Measurements from ENCODE around the gene ATP5PF.
"Not testable (repeated sequence)": the region's sequence is repeated elsewhere in the genome, so short reads cannot be mapped to it uniquely, and the experiment has no call there.

Gene ATP5PF

GRCh38 chr21:25710550-25710949 lies 24.2 kb downstream of the ATP5PF start:
- Histone ChIP-seq H3K27ac (ENCODE audit: low read depth, low read length) (no peak overlapping the region), H3K4me1 (ENCODE audit: control insufficient read depth, insufficient read depth, low read length) (no peaks in the 10 kb centered on the region), H3K9ac (ENCODE audit: low read length) (no peak overlapping the region), H3K4me3 (ENCODE audit: low read length) (no peak overlapping the region), H3K36me3 (ENCODE audit: control insufficient read depth, insufficient read depth, low read length) (no peaks in the 10 kb centered on the region), H3K27me3 (ENCODE audit: control insufficient read depth, insufficient read depth, low read length) (no peaks in the 10 kb centered on the region)

DNA sequence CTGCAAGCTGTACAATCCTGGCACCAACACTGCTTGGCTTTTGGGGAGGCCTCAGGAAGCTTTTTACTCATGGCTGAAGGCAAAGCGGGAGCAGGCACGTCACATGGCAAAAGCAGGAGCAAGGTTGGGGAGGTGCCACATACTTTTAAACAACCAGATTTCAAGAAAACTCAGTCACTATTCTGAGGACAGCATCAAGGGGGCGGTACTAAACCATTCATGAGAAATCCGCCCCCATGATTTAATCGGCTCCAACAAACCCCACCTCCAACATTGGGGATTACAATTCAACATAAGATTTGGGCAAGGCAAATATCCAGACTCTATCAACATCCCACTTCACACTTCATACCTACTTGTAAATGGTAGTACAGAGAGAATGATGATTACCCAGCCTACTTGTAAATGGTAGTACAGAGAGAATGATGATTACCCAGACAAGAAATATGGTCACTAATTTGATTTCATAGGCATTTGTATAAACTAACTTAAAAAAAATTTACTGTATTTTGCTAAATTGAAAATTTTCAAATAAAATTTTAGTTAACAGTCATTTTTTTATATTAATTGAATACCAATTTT lies 24.9 kb downstream of the ATP5PF start:
- Histone ChIP-seq H3K27ac (ENCODE audit: low read depth, low read length) (no peak overlapping the region), H3K4me3 (ENCODE audit: low read length) (no peak overlapping the region), H3K27me3 (ENCODE audit: control insufficient read depth, insufficient read depth, low read length) (no peaks in the 10 kb centered on the region), H3K9ac (ENCODE audit: low read length) (no peak overlapping the region), H3K36me3 (ENCODE audit: control insufficient read depth, insufficient read depth, low read length) (no peaks in the 10 kb centered on the region), H3K4me1 (ENCODE audit: control insufficient read depth, insufficient read depth, low read length) (no peaks in the 10 kb centered on the region)

DNA sequence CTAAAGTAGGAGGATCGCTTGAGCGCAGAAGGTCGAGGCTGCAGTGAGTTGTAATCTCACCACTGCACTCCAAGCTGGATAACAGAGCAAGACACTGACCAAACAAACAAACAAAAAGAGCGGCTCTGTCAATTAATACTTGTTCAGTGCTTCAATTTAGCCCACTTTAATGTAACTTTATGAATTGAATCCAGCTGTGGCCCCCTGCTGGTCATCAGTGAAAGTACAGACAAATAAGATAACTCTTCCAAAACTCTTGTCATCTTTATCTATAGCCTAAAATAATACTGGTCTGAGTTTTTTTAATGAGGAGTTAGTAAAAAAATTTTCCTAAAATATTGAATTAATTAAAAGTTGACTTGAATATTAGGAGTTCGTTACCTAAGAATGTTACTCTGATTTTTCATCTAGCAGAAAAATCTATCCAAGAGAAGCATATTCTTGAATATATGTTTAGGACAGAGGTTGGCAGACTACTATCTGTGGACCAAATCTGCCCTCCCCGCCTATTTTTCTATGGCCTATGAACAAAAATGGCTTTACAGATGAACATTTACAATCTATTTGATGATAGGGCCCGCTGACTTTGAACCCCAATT lies 26.1 kb downstream of the ATP5PF start:
- H3K4me1 ChIP-seq (ENCODE audit: control insufficient read depth, insufficient read depth, low read length), result no peaks in the 10 kb centered on the region
- no peak overlapping the region for H3K4me3 ChIP-seq (ENCODE audit: low read length)
- H3K9ac ChIP-seq (ENCODE audit: low read length), result no peak overlapping the region
- no peaks in the 10 kb centered on the region for H3K36me3 ChIP-seq (ENCODE audit: control insufficient read depth, insufficient read depth, low read length)
- no peak overlapping the region for H3K27ac ChIP-seq (ENCODE audit: low read depth, low read length)
- H3K27me3 ChIP-seq (ENCODE audit: control insufficient read depth, insufficient read depth, low read length), result no peaks in the 10 kb centered on the region

DNA sequence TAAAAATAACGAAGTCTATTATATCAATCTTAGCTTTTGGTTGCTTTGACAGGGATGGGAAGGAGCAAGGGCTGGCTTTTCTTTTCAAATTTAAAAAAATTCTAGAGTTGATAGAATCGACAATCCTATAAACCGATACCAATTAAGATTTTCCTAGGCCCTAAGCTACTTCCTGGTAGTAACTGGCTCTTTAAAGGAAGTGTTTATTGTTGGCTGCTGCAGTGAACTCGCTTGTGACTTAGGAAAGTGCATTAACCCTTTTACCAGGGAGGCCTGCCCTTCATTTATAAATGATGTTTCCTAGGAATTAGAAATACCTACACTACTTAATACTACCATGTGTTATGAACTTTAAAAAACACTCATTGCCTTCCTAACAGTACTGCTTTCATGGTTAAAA lies 33.2 kb downstream of the ATP5PF start:
- no peaks in the 10 kb centered on the region for H3K27me3 ChIP-seq (ENCODE audit: control insufficient read depth, insufficient read depth, low read length)
- H3K36me3 ChIP-seq (ENCODE audit: control insufficient read depth, insufficient read depth, low read length), result no peaks in the 10 kb centered on the region
- no peak overlapping the region for H3K9ac ChIP-seq (ENCODE audit: low read length)
- no peak overlapping the region for H3K27ac ChIP-seq (ENCODE audit: low read depth, low read length)
- no peak overlapping the region for H3K4me3 ChIP-seq (ENCODE audit: low read length)
- H3K4me1 ChIP-seq (ENCODE audit: control insufficient read depth, insufficient read depth, low read length), result no peaks in the 10 kb centered on the region

GRCh38 chr21:25700741-25701140 lies 34.0 kb downstream of the ATP5PF start:
- Histone ChIP-seq H3K4me1 (ENCODE audit: control insufficient read depth, insufficient read depth, low read length) (no peaks in the 10 kb centered on the region), H3K4me3 (ENCODE audit: low read length) (no peak overlapping the region), H3K27me3 (ENCODE audit: control insufficient read depth, insufficient read depth, low read length) (no peaks in the 10 kb centered on the region), H3K36me3 (ENCODE audit: control insufficient read depth, insufficient read depth, low read length) (no peaks in the 10 kb centered on the region), H3K27ac (ENCODE audit: low read depth, low read length) (no peak overlapping the region), H3K9ac (ENCODE audit: low read length) (no peak overlapping the region)

GRCh38 chr21:25695461-25695860 lies 39.2 kb downstream of the ATP5PF start:
- H3K27me3 ChIP-seq (ENCODE audit: control insufficient read depth, insufficient read depth, low read length); H3K9ac ChIP-seq (ENCODE audit: low read length); H3K36me3 ChIP-seq (ENCODE audit: control insufficient read depth, insufficient read depth, low read length); H3K4me3 ChIP-seq (ENCODE audit: low read length); H3K27ac ChIP-seq (ENCODE audit: low read depth, low read length); H3K4me1 ChIP-seq (ENCODE audit: control insufficient read depth, insufficient read depth, low read length): not testable (repeated sequence)

DNA sequence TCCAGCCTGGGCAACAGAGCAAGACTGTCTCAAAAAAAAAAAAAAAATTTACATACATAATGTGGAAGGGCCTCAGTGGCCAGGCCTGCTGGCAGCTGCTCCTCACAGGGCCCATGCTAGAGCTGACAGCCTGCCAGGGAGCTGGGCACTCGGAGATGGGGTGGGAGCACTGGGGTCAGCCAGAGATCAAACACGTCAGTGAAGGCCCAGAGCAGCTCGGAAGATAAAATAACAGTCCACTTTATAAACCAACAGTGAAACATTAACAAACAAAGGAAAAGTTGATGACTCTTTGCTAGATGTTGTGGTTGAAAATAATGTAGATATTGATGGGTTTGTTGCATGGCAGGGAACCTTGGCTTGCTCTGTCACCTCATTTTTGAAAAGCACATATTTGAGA lies 42.7 kb downstream of the ATP5PF start:
- Histone ChIP-seq H3K27me3 (ENCODE audit: control insufficient read depth, insufficient read depth, low read length) (no peaks in the 10 kb centered on the region), H3K36me3 (ENCODE audit: control insufficient read depth, insufficient read depth, low read length) (no peaks in the 10 kb centered on the region), H3K9ac (ENCODE audit: low read length) (no peak overlapping the region)

DNA sequence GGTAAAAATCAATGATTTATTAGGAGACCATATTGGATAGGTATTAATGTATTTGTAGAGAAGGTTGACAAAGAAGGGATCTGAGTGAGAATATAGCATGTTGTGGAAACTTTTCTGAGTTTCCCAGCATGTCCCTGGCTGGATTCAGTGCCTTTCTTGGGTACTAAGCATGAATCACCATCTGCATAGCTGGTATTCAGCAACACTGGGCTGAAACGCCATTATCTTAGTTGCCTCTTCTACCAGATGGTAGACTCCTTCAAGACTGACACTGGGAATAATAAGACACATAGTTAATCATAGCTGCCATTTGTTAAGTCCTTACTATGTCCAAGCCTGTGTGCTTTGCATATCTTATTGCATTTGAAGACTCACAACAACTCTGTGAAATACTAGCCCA lies 45.5 kb downstream of the ATP5PF start:
- Histone ChIP-seq H3K4me3 (ENCODE audit: low read length) (no peak overlapping the region), H3K36me3 (ENCODE audit: control insufficient read depth, insufficient read depth, low read length) (no peaks in the 10 kb centered on the region), H3K9ac (ENCODE audit: low read length) (no peak overlapping the region), H3K27me3 (ENCODE audit: control insufficient read depth, insufficient read depth, low read length) (no peaks in the 10 kb centered on the region), H3K4me1 (ENCODE audit: control insufficient read depth, insufficient read depth, low read length) (peaks cover 5% of the 10 kb centered on the region), H3K27ac (ENCODE audit: low read depth, low read length) (no peak overlapping the region)

More for the DNA sequence above, 42.7 kb downstream of the ATP5PF start:
- no peak overlapping the region for H3K27ac ChIP-seq (ENCODE audit: low read depth, low read length)
- no peak overlapping the region for H3K4me3 ChIP-seq (ENCODE audit: low read length)
- H3K4me1 ChIP-seq (ENCODE audit: control insufficient read depth, insufficient read depth, low read length), result no peaks in the 10 kb centered on the region

DNA sequence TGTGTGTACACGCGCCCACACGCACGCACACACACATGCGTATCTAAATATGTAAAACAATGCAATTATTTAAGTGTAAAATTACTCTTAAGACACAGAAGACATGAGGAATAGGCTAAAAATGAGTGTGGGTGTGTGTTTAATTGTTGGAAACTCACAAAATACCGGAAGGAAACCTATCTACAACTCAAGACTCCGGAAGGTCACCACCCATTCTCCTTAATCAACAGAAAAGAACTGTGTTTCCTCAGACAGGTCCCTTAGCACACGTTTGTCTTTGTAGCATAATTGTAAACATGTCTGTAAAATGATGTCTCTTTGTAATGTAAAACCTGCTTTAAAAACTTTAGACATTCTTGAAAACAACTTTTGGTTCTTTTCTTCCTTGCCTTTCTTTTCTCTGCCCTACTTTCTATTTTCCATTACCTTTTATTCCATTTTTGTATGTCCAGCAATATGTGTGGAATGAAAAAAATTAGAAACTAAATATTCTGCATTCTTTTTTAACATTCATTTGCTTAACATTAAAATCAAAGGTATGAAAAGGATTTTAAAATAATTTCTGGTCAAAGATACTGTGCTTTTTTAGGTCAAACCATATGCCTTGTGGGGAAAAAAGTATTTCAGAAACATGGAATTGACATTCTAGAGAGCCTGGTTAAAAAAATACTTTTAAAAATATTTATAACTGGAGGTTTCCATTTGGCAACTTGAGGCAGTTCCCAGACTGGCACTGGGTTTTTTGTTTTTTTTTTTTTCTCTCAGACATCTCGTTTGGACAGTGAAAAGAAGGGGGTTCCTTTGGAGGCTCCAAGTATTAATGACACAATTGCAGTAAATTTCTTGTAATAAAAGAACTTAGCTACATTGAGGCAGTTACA lies 46.2 kb downstream of the ATP5PF start:
- no peak overlapping the region for H3K27ac ChIP-seq (ENCODE audit: low read depth, low read length)
- no peaks in the 10 kb centered on the region for H3K36me3 ChIP-seq (ENCODE audit: control insufficient read depth, insufficient read depth, low read length)
- H3K9ac ChIP-seq (ENCODE audit: low read length), result no peak overlapping the region
- H3K4me1 ChIP-seq (ENCODE audit: control insufficient read depth, insufficient read depth, low read length), result peaks cover 5% of the 10 kb centered on the region
- H3K4me3 ChIP-seq (ENCODE audit: low read length), result no peak overlapping the region
- no peaks in the 10 kb centered on the region for H3K27me3 ChIP-seq (ENCODE audit: control insufficient read depth, insufficient read depth, low read length)

DNA sequence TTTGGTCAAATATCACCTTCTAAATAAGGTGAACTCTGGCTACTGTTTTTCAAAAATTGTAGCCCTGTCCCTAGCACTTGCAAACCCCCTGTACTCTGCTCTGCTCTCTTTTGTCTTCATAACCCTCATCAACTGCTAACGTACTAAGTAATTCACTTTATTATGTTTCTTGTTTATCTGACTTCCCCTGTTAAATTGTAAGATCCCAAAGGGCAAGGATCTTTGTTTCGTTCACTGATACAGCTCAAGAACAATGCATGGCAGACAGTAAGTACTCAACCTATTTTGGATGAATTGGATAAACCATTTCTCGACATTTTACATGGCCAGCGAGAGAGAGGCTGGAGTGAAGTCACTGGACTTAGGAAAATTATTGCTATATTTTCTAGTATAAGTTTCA lies 46.9 kb downstream of the ATP5PF start:
- Histone ChIP-seq H3K4me3 (ENCODE audit: low read length) (no peak overlapping the region), H3K27ac (ENCODE audit: low read depth, low read length) (no peak overlapping the region), H3K9ac (ENCODE audit: low read length) (no peak overlapping the region), H3K4me1 (ENCODE audit: control insufficient read depth, insufficient read depth, low read length) (peaks cover 5% of the 10 kb centered on the region), H3K36me3 (ENCODE audit: control insufficient read depth, insufficient read depth, low read length) (no peaks in the 10 kb centered on the region), H3K27me3 (ENCODE audit: control insufficient read depth, insufficient read depth, low read length) (no peaks in the 10 kb centered on the region)

GRCh38 chr21:25682382-25682781 lies 52.3 kb downstream of the ATP5PF start:
- H3K4me3 ChIP-seq (ENCODE audit: low read length), result no peak overlapping the region
- H3K36me3 ChIP-seq (ENCODE audit: control insufficient read depth, insufficient read depth, low read length), result no peaks in the 10 kb centered on the region
- H3K9ac ChIP-seq (ENCODE audit: low read length), result no peak overlapping the region
- no peaks in the 10 kb centered on the region for H3K27me3 ChIP-seq (ENCODE audit: control insufficient read depth, insufficient read depth, low read length)
- peaks cover 5% of the 10 kb centered on the region for H3K4me1 ChIP-seq (ENCODE audit: control insufficient read depth, insufficient read depth, low read length)
- no peak overlapping the region for H3K27ac ChIP-seq (ENCODE audit: low read depth, low read length)

GRCh38 chr21:25676451-25676850 lies 58.3 kb downstream of the ATP5PF start:
- no peaks in the 10 kb centered on the region for H3K36me3 ChIP-seq (ENCODE audit: control insufficient read depth, insufficient read depth, low read length)
- H3K27ac ChIP-seq (ENCODE audit: low read depth, low read length), result no peak overlapping the region
- no peaks in the 10 kb centered on the region for H3K4me1 ChIP-seq (ENCODE audit: control insufficient read depth, insufficient read depth, low read length)

More at GRCh38 chr21:25676451-25676850, 58.3 kb downstream of the ATP5PF start:
- H3K9ac ChIP-seq (ENCODE audit: low read length), result no peak overlapping the region
- no peak overlapping the region for H3K4me3 ChIP-seq (ENCODE audit: low read length)
- no peaks in the 10 kb centered on the region for H3K27me3 ChIP-seq (ENCODE audit: control insufficient read depth, insufficient read depth, low read length)

All from rectal smooth muscle tissue (tissue), 1 donor.